ENCODE data around the gene PLAGL1. TPM values are rescaled to one million over a fixed set of nuclear protein-coding genes. Genes with fewer than 3 reads are reported as not detected.

Gene PLAGL1
- total RNA-seq, 4 donors from 2014 or later: 6.6 to 10.5 (median 7.4) TPM

DNA sequence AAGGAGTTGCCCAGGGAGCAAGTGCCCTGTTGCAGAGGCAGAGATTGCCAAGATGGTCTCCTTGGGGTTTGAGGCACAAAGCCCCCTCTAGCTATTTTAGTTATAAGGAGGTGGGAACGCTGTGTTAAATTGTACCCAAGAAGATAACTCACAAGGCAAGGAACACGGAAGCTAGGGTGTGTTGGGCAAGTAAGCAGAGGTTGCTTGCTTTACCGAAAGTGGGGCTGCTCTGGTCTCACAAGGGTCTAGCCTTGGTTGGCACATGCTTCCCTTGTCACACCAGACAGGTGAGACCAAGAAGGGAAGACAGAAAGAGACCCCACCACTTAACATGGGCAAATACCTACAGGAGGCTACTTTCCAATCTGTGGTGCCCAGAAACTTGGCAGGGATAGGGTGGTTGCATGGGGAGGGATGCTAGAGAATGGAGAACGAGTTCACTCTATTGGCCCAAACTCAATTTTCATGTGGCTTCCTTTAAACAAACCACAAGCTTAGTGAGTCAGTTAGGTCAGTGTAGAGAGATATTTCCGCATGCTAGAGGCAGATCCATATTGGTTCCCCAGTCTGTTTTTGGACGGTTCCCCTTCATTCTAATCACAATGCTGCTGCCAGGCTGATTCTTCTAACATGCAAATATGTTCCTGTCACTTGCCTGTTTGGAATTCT lies 42.4 kb downstream of the PLAGL1 start:
- TF ChIP-seq POLR2A (IDR thresholded peaks at IDR 0.05): no peak
- TF ChIP-seq, protein P1, sequence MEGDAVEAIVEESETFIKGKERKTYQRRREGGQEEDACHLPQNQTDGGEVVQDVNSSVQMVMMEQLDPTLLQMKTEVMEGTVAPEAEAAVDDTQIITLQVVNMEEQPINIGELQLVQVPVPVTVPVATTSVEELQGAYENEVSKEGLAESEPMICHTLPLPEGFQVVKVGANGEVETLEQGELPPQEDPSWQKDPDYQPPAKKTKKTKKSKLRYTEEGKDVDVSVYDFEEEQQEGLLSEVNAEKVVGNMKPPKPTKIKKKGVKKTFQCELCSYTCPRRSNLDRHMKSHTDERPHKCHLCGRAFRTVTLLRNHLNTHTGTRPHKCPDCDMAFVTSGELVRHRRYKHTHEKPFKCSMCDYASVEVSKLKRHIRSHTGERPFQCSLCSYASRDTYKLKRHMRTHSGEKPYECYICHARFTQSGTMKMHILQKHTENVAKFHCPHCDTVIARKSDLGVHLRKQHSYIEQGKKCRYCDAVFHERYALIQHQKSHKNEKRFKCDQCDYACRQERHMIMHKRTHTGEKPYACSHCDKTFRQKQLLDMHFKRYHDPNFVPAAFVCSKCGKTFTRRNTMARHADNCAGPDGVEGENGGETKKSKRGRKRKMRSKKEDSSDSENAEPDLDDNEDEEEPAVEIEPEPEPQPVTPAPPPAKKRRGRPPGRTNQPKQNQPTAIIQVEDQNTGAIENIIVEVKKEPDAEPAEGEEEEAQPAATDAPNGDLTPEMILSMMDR (IDR thresholded peaks at IDR 0.05): no peak
- Histone ChIP-seq H3K4me1 (no peaks in the 10 kb centered on the region), H3K27me3 (no peaks in the 10 kb centered on the region), H3K4me3 (replicated peaks in 1 of 3) (no peak overlapping the region), H3K36me3 (no peaks in the 10 kb centered on the region), H3K27ac (no peak overlapping the region), H3K9me3 (no peaks in the 10 kb centered on the region)
- no peak for DNase-seq
- intact Hi-C loops (cut with DNase I): no loop called here
- WGBS, 2 donors: 65 to 70% methylated on average over 6 of the region's 6 CpGs

DNA sequence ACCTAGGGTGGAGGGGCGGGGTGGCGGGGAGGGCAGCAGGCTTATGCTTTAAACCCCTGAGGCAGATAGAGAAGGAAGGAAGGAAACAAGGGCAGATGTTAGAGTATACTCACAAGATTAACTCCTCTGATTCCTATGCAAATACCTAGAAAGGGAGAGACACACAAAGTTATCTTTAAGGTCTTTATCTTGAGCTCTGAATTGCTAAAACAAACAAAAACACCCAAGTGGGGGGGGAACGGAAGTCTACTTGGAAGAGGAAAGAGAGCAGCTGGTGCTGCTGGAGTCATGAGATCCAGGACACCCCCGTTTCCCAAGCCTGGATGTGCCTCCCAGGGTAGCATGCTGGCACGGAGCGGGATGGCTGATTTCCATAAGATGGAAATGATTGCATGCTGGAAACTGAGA lies 43.4 kb downstream of the PLAGL1 start:
- intact Hi-C loops (cut with DNase I): no loop called here

DNA sequence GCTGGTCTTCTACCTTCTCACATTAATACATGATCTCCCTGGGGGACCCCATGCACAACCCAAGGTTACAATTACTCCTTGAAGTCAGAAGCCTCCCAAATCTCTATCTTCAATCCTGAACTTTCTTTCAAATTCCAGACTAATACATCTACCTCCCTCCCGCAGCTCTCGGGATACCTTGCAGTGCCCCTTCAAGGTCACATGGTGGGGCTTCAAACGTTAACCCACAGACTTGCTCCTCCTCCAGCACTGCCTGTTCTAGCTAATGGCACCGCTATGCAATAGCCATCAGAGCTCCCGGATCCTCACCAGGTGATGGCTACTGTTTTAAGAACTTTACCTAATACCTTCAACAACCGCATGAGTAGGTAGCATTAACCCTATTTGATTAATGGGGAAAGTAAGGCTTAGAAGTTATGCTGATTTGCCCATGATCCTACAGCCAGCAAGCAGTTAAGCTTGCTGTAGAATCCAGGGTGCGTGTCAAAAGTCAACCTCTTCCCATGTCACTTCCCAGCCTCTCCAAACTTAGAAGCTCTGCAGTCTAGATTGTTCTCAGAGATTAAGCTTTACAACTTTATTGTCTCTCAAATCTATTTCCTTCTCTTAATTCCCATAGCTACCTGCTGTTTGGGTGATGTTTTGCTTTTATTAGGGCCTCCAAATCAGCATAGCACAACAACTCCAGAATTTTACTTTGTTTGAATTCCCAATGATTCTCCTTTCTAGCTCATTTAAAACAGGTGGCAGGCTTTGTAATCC lies 44.7 kb downstream of the PLAGL1 start:
- H3K36me3 ChIP-seq: no peaks in the 10 kb centered on the region
- H3K27me3 ChIP-seq: no peaks in the 10 kb centered on the region
- H3K4me3 ChIP-seq (replicated peaks in 1 of 3): no peak overlapping the region
- intact Hi-C loops (cut with DNase I): no loop called here
- TF ChIP-seq, protein P1 (IDR thresholded peaks at IDR 0.05): no peak
- no peak for TF ChIP-seq POLR2A (IDR thresholded peaks at IDR 0.05)
- no peaks in the 10 kb centered on the region for H3K4me1 ChIP-seq
- no peak overlapping the region for H3K27ac ChIP-seq
- no peaks in the 10 kb centered on the region for H3K9me3 ChIP-seq
- WGBS, 2 donors: 64 to 71% methylated on average over 7 of the region's 7 CpGs
- DNase-seq: no peak

More for the DNA sequence above, 43.4 kb downstream of the PLAGL1 start:
- Histone ChIP-seq H3K4me3 (replicated peaks in 1 of 3) (no peak overlapping the region), H3K4me1 (no peaks in the 10 kb centered on the region), H3K36me3 (no peaks in the 10 kb centered on the region), H3K9me3 (no peaks in the 10 kb centered on the region), H3K27ac (no peak overlapping the region), H3K27me3 (no peaks in the 10 kb centered on the region)
- no peak for DNase-seq
- WGBS, 2 donors: 45 to 54% methylated on average over 6 of the region's 6 CpGs
- TF ChIP-seq, protein P1 (IDR thresholded peaks at IDR 0.05): no peak
- no peak for TF ChIP-seq POLR2A (IDR thresholded peaks at IDR 0.05)

DNA sequence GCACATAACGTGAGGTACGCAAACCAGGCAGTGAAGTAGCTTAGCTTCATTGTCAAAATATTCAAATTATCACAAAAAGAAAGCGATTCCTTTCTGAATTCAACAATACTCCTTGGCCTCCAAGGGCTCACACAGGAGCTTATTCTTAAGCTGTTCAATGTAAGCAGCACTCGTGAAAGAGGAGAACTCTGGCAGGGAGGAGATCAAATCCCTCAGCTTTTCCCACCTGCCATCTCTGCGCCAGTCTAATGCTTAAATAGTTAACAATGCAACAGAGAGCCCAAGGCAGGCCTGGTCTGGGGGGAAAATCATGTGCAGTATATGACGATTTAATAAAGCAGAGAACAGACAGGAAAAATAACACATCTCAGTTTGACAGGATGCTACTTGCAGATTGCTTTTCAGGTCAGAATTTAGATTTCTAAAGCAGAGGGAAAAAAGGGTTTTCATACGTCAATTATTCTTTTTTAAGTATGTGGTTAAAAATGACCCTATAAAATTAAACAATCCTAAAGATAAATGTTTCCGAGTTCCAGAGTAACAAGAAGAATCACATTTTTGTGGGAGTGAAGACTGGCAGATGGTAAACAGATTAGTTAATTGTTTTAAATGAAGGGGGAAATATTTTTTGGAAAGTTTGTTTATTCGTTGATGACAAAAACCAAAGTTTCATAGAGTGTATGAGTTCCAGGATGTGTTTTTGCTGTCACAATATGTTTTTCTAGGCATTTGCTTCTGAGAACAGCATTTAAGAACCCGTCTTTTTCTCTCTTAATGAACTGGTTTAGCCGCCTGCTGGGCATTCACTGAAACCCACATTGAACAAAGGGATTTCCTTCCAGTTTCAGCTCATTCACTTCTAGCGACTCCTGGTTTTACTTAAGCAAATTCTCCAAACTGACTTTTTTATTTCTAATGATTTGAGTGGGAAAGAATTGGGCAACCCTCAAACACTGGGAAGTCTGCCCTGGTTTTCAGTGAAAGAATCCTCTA lies 45.9 kb downstream of the PLAGL1 start:
- WGBS, 2 donors: 52 to 59% methylated on average over 12 of the region's 12 CpGs
- TF ChIP-seq, protein P1 (IDR thresholded peaks at IDR 0.05): peak in 3 of 6 experiments; percentile 11 to 36 (median 16)
- TF ChIP-seq POLR2A (IDR thresholded peaks at IDR 0.05): no peak

More for the DNA sequence above, 45.9 kb downstream of the PLAGL1 start:
- no peaks in the 10 kb centered on the region for H3K27me3 ChIP-seq
- peak in 1 of 2 donors; percentile 14 for DNase-seq
- H3K9me3 ChIP-seq: no peaks in the 10 kb centered on the region
- intact Hi-C loops (cut with DNase I): no loop called here
- no peaks in the 10 kb centered on the region for H3K4me1 ChIP-seq
- no peak overlapping the region for H3K4me3 ChIP-seq (replicated peaks in 1 of 3)
- no peaks in the 10 kb centered on the region for H3K36me3 ChIP-seq
- no peak overlapping the region for H3K27ac ChIP-seq
